Fibroblast of the aortic adventitia (primary cell): ENCODE data around the gene FXYD4. TPM values are rescaled to one million over a fixed set of nuclear protein-coding genes. Genes with fewer than 3 reads are reported as not detected.

Source experiments
- small RNA-seq: library from RNA; depleted of rRNA; stranded (forward); fragments of <200 nt; gene quantifications from one replicate; pipeline ENCODE3, GENCODE V24; 2012
- total RNA-seq: library from RNA; depleted of rRNA; stranded (reverse); fragments of >200 nt; gene quantifications from 2 replicates; pipeline ENCODE4 v1.2.3, GENCODE V29; 2012; ENCODE audit warnings: low replicate concordance

FXYD4 gene
- total RNA-seq, 1 donor: not detected

Small RNAs within 50 kb of the gene (small RNA-seq; reads per million reads assigned to genes)
- gene RNU6ATAC11P: not detected
- gene SNORD3J: not detected

Other genes starting within 250 kb of the FXYD4 start
- gene CSGALNACT2, start 233.2 kb upstream of the FXYD4 start, total RNA-seq: 35.7 and 38.9 TPM in 2 replicates
- gene RASGEF1A, start 104.6 kb upstream of the FXYD4 start, total RNA-seq: 0.54 and 0.82 TPM in 2 replicates
- 66.2 and 196 TPM in 2 replicates for gene HNRNPF, start 37.5 kb downstream of the FXYD4 start, total RNA-seq
- 6.1 and 36.5 TPM in 2 replicates for gene ZNF487, start 65.5 kb downstream of the FXYD4 start, total RNA-seq
- 1.8 and 6.6 TPM in 2 replicates for gene ZNF239, start 203.0 kb downstream of the FXYD4 start, total RNA-seq
- 3.8 and 4.0 TPM in 2 replicates for gene ZNF485, start 234.8 kb downstream of the FXYD4 start, total RNA-seq